ENCODE results near the gene RIN1.
A peak's percentile ranks its signal among the peaks of the same experiment; 100 is the strongest.

RIN1 gene

DNA sequence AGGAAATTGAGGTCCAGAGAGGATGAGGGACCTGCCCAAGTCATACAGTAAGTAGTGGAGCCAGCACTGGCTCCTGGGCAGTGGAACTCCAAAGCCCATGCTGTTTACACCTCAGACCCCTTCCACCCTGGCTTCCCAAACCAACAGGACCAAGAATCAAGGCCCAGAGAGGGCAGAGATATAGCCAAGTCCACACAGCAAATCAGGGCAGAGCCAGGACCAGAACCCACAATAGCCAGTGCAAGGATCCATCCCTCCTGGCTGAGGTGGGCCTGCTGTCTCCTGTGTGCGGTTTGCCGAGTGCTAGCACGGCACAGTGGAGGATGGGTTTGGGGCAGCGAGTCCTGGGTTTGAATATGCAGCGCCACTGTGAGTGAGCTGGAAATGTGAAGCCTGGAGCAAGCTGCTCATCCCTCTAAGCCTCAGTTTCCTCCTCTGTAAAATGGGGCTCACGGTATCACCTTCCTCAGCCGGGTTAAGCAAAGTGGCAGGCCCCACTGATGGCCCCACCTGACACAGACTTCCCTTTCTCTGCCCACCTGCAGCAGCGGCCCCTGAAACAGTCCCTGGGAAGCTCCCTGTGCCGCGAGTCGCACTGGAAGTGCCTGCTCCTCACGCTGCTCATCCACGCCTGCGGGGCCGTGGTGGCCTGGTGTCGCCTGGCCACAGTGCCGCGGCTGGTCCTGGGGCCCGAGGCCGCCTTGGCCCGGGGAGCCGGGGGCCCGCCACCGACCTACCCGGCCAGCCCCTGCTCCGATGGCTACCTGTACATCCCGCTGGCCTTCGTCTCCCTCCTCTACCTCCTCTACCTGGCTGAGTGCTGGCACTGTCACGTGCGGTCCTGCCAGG, 42.2 kb downstream of the RIN1 start:
- no peak for DNase-seq

DNA sequence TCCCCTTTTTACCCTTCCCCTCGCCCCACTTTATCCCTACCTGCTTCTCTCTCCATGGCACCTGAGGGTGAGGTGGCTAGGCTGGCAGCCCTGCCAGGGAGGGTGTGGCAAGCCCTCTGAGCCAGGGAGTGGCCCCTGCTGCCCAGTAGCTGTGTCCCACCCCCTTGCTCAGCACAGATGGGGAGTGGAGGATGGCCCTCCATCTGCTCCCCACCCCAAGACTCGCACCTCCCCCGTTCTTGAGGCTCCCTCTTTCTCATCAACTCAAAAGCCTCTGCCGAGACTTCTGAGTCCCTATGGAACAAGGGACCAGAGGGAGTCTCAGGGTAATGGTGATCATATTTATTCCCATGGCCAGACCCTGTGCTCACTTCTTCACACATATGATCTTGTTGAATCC, 42.9 kb downstream of the RIN1 start:
- no peak for DNase-seq

DNA sequence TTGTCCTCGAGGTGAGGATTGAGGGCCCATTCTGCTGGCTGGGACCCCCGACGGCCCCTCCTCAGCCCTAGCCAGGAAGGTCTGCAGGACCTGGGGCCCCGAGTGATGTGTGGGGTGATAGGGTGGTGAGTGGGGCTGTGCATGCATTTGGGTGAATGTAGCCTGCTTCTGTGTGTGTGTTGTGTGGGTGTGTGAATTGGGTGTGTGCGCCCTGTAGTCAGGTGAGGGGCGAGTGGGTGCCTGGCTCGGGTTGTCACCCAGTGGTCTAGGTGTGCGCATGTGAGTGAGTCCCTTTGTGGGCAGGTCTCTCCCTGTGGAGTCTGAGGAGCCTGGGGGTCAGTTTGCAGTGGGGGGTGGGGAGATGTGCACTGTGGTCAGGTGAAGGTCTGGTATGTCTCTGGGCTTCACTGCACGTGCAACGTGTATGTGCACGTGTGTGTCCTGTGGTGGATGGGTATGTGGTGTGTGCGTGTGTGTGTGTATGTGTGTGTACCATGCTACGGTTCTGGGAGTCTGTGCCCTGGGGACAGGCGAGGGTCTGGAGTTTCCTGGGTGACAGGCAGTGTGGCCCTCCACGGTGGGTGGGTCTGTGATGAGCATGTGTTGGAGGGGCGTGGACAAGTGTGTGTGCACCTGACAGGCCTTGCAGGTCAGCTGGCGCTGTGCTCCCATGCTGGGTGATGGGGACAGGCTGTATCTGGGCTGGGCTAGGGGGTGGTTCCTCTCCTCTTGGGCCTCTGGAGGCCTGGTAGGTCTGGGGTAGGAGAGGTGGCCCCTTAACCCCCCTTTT, 43.5 kb downstream of the RIN1 start:
- no peak for DNase-seq

DNA sequence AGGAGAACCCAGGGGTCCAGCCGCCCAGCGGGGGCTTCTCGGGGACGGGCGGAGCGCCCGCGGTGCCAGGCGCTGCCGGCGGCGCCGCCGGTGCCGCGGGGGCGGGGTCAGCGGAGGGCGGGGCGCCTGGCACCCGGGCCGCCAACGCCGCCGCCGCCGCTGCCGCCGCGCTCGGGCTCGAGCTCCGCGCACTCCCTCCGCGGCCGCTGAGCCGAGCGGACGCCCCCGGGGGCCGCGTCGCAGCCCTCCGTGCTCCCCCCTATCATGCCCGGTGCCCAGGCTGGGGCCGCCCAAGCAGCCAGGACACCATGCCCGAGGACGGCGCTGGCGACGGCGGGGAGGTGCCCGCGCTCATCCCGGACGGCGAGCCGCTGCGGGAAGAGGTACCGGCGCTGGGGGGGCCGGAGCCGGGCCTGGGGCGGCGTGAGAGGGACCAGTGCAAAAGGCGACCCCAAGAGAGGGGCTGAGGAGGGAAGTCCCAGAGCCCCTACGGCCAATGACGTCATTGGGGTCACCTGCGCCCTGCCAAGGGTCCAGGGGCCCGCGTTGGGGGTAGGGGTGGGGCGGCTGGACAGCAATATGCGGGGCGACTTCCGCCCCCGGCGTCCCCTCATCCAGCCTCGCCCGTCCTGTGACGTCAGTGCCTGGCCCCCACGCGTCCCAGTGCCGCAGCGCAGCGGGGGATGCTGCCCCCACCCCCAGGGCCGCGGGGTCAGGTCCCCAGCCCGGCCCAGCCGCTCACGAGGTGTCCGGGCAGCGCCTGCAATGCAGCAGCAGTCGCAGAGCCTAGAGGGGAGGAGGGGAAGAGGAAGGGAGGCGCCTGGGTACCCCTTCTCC, 44.3 kb downstream of the RIN1 start, which contains the start of gene TMEM151A:
Gene TMEM151A, plus strand, starts transcription at position 189 of the 837 bp plus-strand sequence. Its CDS starts 120 bp downstream, at position 309.
- no peak for DNase-seq

DNA sequence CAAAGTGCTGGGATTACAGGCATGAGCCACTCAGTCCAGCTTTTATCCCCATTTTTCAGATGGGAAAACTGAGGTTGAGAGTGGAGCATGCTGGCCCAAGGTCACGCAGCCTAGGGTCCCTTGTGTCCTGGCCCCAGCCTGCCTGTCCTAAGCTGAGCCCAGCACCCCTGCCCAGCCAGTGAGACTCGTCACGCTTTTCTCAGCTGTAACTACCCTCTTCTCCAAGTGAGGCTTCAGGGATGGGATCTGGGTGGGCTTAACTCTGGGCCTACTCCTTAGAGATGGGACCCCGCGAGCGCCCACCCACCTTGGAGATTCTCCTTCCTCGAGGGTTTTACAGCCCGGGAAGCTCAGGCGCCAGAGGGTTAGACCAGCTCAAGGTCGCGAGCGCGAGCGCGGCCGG, 44.9 kb downstream of the RIN1 start:
- DNase-seq: no peak

DNA sequence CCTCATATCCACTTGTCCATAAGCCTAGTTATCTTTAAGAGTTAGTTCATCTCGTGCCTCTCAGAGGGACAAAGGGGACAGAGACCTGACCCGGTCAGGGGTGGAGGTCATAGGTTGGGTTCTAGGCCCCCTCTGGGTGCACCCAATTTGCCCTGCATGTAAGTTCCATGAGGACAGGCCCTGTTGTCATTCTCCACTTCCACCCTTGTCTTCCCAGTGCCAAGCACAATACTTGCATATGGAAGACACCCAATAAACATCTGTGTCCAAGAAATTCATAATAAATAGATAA, 46.0 kb downstream of the RIN1 start:
- DNase-seq: no peak

DNA sequence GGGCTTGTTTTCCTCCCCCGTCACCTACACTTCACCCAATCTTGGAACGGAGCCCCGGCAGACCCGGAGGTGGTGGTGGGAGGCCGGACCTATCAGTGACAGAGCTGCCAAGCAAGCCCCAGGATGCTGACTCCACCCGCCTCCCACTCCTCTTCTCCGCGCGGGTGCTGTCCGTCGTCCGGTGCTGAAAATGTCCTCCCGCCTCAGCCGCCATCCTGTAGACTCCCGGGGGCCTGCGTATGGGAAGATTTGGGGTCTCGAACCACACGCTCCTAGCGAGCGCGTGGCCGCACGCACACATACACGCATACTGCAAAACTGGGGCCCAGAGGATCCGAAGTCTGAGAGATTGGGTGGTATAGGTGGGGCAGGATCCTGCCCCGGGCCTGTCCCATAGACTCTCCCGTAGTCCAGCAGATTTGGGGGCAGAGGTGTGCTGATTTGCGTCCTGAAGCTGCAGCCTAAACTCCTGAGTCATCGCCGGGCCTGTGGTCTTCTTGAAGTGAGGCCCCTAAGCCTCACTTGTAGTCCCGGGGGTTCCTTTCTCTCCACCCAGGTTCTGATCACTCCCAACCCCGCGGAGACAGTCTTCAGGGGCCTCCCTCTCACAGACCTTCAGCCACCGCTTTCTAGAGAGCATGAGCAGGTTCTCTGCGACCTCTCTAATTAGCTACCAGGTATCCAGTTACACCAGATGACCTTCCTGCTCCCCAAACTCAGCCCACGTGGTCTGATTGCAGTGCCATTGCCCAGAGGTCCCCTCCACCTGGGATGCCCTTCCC, 46.5 kb downstream of the RIN1 start:
- peak; percentile 76 for DNase-seq

DNA sequence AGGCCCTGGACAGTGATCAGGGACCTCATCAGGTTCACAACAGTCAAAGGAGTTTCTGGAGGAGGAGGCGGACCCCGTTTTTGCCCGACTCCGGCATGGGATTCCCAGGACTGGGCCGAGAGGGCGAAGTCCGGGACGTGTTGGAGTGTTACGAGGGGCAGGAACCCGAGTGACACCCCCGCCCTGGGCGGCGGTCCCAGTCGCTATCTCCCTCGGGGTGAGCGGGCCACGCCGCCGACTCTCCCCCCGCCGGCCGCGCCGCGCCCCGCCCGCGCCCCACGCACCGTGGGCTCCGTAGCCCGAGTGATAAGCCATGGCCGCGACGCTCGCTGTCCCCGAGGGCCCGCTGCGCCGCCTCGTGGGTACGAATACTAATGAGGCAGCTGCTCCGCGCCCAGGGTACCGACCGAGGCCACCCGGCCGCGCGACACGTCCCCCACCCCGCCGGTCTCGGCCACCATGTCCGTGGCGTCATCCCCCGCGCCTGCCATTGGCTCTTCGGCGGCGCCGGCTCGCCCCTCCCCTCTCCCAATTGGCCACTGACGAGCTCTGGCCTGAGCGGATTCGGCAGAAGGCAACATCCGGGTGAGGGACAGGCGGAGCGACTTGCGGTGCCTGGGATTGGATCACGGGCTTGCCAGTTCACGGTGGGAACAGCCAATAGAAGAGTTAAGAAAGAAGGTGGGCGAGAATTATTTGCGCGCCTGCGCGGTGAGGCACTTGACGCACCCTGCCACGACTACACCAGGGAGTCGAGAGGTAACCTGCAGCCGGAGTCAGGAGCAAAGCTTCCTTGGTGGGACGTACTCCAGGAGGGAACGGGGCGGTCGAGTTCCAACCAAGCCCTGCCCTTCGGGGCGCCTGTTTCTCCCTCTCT, 47.3 kb downstream of the RIN1 start, which contains the start of gene YIF1A:
Gene YIF1A, minus strand, starts transcription at position 473 of the 877 bp plus-strand sequence. Its CDS starts 158 bp downstream, at position 315.
- peak; percentile 99 for DNase-seq

DNA sequence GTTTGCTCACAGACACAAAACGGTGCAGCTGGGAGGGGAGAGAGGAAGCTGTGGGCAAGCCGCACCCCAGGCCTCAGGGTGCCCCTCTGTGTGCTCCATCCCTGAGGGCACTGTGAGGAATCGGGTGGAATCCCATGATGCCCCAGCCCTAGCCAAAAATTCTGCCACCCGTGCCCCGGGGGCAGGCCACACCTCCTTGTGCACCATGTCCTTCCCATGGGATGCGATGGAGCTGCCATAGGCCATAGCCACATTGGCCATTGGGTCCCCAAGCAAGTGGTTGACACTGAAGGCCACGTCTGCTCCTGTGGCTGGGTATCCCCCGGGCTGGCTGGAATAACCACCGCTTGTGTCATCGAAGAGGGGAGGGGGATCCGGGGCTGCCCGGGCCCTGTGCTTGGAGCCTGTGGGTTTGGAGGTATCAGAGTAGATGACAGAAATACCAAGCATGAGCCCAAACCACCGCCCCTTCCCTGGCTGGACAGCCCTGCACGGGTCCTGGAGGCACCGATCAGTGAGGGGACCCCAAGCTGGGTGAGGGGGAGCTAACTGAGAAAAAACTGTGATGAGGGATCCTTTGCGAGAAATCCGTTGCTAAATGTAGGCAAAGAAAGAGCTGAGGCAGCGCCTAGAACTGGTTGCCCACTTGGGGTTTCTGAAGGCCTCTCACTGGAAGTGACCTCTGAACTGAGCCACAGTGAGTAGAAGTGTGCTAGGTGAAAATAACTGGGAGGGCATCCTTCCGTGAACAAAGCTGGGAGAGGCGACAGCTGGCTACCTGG, 48.2 kb downstream of the RIN1 start:
- DNase-seq: no peak

DNA sequence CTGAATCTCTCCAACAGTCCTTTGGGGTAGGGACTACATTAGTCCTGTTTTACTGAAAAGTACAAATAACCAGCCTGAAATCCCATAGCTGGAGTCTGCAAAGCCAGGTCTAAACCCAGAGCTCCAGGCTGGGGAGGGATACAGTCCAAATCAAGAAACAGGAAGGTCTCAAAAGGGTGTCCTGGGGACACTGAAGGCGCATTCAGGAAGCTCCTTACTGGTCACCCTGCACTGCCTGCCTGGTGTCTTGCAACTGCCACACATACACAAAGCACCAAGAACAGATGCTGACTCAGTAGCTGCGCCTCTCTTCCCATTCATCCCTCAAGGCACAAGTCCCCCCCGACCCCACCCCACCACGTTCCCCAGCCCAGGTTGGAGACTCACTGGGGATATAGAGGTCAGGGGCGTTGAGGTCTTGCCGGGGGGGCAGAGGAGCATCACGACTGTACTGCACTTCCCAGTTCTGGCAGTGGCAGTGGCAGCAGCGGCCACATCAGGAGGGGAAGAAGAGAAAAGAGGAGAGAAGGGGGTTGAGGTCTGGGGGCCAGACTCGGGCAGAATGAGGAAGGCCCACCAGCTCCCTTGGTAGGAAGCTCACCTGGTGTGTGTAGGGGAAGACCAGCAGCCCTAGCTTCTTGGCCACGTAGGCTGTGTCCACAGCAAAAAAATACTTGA, 48.9 kb downstream of the RIN1 start:
- no peak for DNase-seq

DNA sequence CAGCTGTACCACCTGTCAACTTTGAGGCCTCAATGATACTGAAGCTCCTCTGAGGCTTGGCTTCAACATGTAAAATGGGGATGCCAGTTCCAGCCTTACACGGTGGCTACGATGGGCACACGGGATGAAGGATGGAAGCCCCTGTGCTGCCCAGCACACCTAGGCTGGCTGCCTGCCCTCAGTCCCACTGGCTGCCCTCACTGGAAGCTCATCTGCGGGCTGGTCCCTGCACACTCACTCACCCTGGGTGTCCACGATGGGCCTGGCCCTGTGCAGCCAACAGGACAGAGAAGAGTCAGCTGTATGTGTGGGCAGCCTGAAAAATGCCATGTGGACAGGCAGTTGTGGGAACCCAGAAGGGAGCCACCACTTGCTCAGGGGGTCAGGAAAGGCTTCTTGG, 49.5 kb downstream of the RIN1 start:
- no peak for DNase-seq

DNA sequence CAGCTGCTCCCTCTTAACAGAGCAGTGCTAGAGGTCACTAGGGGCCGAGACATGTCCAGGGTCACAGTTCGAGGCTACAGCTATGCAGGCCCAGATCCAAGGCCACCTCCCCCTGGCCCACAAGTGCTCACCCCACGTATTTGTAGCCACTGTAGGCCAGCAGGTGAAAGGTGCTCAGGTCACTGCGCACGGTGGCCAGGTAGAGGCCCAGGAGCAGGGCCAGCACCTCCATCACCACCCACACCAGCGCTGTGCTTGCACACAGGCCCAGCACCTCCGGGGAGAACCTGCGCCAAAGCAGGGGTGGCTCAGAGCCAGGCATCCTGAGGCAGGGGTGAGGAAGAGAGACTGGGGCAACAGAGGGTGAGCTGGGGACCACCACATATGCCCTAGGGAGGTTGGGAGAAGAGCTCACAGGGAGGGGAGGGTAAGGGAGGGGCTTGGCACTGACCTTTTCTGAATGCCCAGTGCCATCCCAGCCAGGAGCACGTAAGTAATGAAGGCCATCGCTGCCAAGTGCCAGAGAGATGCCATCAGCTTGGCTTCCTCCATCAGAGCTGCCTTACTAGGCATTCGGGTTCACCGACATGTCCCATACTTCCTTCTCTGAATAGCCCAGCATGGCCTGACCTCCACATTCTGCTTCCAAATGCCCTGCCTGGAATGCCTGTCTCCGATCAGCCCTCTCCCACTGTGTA, 50.8 kb downstream of the RIN1 start:
- DNase-seq: no peak

DNA sequence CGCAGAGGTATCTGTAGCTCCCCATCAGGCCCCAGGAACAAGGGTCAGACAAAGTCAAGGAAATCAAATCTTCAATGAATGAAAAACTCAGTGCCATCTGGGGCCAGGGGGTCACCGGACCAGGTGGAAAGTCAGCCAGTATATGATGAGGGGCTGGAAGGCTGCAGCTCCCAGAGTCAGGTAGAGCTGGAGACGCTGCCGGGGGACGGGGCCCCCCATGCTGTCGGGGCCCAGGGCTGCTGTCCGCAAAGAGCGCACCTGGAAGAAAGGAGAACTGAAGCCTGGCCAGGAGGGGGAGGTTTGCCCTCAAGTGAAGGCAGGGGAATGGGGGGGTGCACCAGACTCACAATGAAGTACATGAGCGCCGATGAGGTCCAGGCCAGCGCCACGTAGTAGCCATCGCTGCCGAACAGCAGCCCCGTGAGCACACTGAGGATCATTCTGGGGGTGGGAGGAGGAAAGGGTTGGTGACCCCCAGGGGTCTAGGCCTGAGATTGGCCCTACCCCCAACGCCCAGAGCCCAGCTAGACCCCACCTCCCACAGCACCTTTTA, 51.6 kb downstream of the RIN1 start:
- no peak for DNase-seq

DNA sequence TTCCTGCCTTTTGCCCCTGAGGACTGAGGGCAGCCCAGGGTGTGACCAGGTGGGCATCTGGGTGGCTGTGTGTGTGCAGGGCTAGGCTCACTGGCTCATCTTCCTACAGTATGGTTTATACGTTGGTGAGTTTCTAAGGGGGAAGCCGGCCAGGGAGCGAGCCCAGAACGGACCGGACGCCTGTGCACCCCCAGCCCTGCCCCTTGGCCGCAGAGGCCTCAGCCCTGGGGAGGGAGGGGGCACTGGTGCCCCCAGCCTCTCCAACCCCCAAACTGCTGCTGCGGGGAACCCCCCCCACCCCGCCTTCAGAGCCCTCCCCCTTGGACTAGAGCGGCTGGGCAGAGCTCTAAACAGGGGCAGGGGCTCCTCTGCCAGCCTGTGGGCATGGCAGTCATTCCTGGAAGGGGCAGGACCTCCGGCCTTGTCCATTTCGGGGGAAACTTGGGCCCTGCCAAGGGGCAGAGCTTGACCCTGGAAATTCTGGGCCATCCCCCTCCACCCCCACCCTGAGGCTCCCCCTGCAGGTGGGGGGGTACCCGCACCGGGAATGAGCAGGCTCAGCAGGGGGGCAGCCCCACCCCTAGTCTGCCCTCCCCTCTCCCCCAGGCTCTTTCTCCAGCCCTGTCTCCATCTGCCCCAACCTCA, 52.7 kb downstream of the RIN1 start:
- no peak for DNase-seq

DNA sequence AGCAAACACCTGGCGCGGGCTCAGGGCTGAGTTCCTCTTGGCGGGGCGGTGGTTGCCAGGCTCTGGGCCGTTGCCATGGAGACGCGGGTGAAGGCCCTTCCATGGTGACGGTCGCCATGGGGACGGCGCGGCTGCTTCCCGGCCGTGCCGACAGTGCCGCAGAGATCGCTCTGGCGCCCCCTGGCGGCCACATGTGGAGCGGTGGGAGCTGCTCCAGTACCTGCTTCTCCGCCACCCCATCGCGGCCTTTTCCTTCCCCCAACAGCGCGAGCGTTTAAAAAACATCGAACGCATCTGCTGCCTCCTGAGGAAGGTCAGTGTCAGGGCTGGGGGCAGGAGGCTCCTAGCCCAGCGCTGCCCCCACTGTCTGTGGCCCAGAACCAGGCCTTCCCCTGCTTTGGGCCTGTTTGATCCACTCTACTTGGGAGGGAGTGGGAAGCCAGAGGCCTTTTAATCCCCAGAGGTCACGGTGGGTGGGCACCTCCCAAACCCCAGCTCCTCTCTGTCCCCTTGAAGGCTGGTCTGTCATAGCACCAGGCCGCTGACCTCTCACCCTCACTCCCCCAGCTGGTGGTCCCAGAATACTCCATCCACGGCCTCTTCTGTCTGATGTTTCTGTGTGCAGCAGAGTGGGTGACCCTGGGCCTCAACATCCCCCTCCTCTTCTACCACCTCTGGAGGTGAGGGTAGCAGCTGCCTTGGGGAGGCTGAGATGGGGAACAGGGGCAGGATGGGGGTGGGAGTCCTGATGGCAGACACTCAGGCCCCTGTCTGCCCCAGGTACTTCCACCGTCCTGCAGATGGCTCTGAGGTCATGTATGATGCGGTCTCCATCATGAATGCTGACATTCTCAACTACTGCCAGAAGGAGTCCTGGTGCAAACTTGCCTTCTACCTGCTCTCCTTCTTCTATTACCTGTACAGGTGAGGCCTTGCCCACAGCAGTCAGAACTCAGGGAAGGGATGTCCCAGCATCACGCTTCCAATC, 53.5 kb downstream of the RIN1 start:
- peak; percentile 97 for DNase-seq

Measured in suppressor macrophage treated with lipopolysaccharide for 4 hours (primary cell).